Frontal cortex (tissue), 4 donors: ENCODE data around the gene E2F8. TPM values are rescaled to one million over a fixed set of nuclear protein-coding genes. Genes with fewer than 3 reads are reported as not detected.

Experiments
- DNase-seq, 2 donors: peaks; one replicate each; pipeline ENCODE4 v3.0.0; 2012; ENCODE audit warnings: low spot score in 2 of 2
- FAIRE-seq: peaks from 2 replicates; lab custom pipeline; 2012; peaks lifted over from hg19 to GRCh38; lab: Jason Lieb, UNC
- total RNA-seq: library from RNA; depleted of rRNA; stranded (reverse); fragments of >200 nt; gene quantifications from one replicate; pipeline ENCODE4 v1.2.3, GENCODE V29; 2014
- donor health status: control.
- donor health status: control.
- donor health status: control.

E2F8 gene
- total RNA-seq, 1 donor from 2014 or later: 0.41 TPM

- FAIRE-seq (no peak), DNase-seq (no peak)
These were observed 14.2 kb downstream of the E2F8 start for GRCh38 chr11:19226378-19227195.

DNA sequence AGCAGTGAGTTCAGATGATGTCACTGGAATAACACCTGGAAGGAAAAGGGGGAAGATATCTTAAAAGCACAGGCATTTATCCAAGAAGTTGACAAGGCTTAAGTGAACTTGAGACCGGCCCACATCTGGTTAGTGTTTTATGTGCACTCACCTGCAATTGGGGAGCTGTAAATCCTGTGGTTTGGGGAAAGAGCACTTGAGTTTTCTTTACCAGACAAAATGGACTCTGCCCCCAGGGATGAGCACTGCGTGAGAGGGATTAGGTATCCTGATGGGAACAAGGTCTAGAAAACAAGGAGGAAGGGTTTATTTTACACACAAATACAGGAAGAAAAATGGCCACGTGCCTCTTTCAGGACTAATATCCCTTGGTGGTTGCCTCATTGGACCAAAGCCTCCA lies 15.2 kb downstream of the E2F8 start:
- DNase-seq (no peak), FAIRE-seq (no peak)

GRCh38 chr11:19225123-19225522 lies 15.6 kb downstream of the E2F8 start:
- FAIRE-seq (no peak), DNase-seq (no peak)

DNA sequence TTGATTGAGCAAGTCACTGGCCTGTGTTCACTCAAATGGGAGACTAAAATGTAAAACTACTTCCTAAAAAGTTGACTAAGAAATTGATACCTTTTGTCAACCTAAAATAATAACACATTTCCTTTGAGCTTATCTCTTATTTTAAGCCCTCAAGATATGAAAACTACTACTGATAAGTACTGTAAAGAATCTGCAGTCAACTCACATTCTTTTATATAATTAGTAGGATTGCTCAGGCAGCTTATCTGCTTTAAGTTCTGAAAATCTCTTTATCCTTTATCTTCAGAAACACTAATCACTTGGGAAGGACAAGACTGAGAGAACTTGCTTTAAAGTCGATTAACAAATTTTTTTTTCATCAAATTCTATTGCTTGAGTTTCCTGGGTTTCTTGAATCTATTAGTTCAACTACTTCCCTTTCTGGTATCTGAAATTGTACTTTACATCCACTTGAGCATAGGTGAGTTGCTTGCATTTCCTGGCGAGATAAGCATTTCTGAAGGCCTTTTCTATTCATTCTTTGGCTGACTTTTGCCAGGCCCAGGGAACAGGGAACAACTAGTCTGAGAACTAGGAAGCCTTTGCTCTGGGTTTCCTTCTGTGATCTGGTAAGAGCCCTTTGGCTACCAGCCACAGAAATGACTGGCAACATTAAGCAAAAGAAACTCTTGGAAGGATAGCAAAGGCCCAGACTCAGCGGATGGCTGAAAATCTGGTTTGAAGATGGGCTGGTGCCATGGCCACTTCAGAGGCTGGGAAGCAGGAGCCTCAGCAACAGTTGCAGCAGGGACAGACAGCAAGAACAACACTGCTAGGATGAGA lies 19.6 kb downstream of the E2F8 start:
- DNase-seq (no peak), FAIRE-seq (no peak)

DNA sequence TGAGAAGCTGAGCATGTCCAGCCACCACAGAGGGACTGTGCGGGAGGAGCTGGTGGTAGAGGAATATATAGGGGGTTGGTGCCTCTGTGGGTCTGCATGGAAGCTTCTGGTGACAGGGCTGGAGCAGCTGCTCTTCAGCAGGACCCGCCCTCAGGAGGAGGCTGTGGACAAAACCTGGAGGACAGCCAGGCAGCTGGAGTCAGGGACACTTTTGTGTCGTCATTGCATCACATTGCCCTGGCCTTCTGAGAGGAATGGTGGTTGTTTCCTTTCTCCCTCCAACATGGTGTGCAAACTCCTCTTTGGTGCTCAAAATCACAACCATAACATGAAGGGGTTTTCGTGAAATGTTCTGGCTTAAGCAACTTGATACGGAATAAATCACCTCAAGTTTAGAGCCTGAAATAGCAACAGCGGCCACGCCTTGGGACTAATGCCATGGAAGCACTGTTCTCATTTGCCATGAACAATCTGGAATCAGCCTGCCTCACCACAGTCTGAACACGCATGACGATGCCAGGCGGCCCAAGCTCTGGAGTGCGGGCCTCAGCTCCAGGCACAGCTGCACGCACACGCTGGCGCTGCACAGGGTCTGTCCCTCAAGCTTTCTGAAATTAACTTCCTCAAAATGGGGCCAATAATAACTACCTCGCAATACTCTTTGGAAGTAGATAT lies 21.8 kb downstream of the E2F8 start:
- FAIRE-seq (no peak), DNase-seq (no peak)

DNA sequence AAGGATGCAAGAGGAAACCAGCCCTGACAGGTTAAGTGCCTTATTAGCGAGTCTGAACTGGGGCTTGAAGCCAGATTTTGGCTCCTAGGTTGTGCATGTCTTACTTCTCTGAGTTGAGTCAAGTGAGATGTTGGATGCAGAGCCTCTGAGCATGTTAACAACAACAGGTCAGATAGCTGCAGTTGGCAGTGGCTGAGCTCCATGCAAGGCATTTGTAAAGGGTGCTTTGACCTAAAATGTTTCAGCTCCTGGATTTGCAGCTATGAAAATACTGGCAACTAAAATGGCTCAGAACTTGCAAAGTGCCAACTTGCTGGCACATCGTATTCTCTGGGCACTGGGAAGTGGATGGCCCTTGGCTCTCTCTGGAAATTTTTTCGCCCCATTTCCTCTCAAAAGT lies 22.5 kb downstream of the E2F8 start:
- DNase-seq: no peak
- no peak for FAIRE-seq

DNA sequence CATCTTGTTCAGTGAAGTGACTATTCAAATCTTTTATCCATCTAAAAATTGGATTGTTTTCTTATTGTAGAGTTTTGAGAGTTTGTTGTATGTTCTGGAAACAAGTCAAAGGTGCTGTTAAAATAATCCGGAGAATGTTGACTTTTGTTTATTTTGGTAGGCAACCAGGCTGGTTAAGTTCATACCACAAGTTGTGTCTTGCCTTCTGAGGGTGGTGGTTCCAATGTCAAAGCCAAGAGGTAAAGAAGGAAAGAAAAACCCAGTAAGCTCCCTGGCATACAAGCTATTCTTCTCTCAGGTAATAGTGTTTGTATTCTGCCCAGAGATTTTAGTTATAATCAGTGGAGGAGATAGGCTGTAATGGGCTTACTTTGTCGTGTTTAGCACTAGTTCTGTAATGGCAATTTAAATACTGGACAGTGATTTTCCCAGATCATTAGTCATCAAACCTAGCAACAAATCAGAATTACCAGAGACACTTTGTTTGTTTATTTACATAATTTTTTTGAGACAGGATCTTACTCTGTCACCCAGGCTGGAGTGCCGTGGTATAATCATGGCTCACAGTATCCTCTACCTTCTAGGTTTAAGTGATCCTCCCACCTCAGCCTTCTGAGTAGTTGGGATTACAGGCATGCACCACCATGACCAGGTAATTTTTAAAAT lies 23.9 kb downstream of the E2F8 start:
- no peak for FAIRE-seq
- no peak for DNase-seq

DNA sequence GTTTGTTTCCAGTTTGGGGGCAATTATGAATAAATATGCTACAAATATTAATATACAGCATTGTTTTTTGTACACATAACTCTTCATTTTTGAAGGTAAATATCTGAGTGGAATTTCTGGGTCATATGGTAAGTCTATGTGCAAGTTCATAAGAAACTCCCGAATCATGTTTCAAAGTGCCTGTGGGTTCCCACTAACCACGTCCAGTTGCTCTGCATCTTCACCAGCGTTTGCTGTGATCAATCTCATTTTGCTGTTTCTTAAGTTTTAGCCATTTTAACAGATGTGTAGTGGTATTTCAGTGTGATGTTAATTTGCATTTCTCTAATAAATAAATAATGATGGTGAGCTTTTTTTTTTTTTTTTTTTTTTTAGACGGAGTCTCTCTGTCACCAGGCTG lies 24.7 kb downstream of the E2F8 start:
- FAIRE-seq (no peak), DNase-seq (no peak)

DNA sequence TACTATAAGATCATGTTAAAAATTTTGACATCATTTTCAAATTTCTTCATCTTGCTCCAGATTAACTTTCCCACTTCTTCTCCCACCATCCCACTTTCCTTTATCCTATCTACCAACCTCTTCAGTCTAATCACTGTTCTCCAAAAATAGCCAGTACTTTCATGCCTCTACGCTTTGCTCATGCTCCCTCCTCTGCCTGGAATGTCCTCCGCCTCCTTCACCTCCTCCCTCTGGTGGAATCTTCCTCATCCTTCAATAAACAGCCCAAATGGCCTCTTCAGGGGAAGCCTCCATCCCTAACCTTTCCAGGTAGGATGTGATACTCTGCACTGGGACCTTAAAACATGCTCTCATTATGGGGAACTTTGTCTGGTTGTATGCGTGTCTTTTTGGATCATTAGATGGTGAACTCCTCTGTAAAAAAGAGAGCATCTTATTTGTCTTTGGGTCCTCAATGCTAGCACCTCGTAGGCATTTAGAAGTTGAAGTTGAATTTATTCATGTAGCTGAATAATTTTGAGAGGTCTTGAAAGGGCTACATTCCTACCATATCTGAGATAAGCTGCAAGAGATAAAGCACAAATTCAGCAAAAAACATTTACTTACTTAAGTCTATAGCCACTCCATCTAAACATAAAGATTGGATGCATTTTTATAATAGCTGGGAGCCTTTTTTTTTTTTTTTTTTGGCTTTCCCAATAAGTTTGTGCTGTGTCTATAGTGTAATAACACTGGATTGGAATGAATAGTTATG lies 31.0 kb downstream of the E2F8 start:
- no peak for FAIRE-seq
- DNase-seq: no peak

- no peak for DNase-seq
- FAIRE-seq: no peak
These were observed 31.7 kb downstream of the E2F8 start for GRCh38 chr11:19208959-19209546.

- FAIRE-seq: no peak
- no peak for DNase-seq
These were observed 32.6 kb downstream of the E2F8 start for GRCh38 chr11:19208181-19208580.

DNA sequence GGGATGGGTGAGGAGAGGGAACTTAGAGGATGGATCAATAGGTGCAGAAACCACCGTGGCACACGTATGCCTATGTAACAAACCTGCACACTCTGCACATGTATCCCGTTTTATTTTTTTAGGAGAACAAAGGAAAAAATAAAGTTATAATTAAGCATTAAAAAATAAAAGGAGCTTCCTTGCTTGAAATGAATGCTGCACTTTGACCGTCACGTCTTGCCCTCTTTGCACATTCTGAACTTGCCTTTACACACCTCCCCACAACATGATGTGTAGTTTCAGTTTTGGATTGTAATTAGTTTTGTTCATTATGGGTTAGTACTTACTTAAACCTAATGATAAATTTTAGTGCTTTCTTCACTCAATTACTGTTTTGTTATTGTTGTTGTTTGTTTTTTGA lies 35.9 kb downstream of the E2F8 start:
- no peak for FAIRE-seq
- DNase-seq: no peak

- DNase-seq (no peak), FAIRE-seq (no peak)
These were observed 38.8 kb downstream of the E2F8 start, which contains the start of gene CSRP3 for GRCh38 chr11:19201737-19202605. Gene CSRP3 (minus strand): TSS chr11:19201983. CDS start chr11:19192448, 9,535 bp downstream.

DNA sequence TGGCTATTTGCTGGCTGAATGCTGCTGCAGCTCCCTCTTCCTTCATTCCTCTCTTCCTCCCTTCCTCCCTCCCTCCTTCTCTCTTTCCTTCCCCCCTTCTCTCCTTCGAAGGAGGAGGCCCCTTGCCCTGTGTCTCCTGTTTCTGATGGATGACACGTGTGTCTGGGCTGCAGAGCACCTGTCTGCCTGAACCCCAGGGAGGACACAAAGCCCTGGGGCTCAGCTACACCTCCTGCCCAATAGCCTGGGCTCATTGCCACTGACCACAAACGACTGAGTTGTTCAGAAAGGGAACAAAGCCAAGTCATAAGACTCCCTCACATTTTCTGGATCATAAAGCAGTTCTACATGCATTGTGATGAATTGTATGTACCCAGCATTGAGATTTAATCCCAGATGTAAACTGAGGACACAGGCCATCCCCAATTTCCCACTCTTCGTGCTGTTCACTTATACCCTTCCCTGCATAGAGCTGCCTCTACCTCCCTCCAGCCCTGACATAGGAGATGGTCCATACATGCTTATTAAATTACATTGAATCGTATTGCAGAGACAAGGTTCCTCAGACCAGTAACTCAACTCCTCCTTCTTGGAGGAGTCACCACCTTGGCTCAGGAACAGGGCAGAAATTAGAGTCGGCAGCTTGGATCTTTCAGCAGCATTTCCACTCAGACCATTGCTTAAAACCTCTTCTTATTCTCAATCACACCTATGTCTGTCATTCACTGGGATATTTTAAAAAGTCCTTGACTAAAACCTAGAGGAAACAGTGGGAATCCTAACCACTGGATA lies 40.1 kb downstream of the E2F8 start:
- DNase-seq: no peak
- FAIRE-seq: no peak

GRCh38 chr11:19199771-19200170 lies 41.0 kb downstream of the E2F8 start:
- DNase-seq (no peak), FAIRE-seq (no peak)

GRCh38 chr11:19199048-19199447 lies 41.7 kb downstream of the E2F8 start:
- no peak for DNase-seq
- no peak for FAIRE-seq

- FAIRE-seq: no peak
These were observed 44.3 kb downstream of the E2F8 start for GRCh38 chr11:19196432-19196831.

More at GRCh38 chr11:19196432-19196831, 44.3 kb downstream of the E2F8 start:
- DNase-seq: no peak
